Loucy (cell line): ENCODE data around the gene RND3.

Source experiments
- EZH2phosphoT487 ChIP-seq: fragments of 200-600 bp; IDR thresholded peaks from 2 replicates; pipeline ENCODE4 v1.6.1; 2018; ENCODE audit warnings: antibody characterized with exemption, mild to moderate bottlenecking, moderate library complexity, borderline replicate concordance
- TF ChIP-seq, protein P1 (sequence below): fragments of 200-600 bp; sonication (generic); conservative IDR thresholded peaks from 2 replicates; pipeline ENCODE4 v1.5.1; 2014; ENCODE audit warnings: mild to moderate bottlenecking, antibody characterized with exemption, low read length

DNA sequence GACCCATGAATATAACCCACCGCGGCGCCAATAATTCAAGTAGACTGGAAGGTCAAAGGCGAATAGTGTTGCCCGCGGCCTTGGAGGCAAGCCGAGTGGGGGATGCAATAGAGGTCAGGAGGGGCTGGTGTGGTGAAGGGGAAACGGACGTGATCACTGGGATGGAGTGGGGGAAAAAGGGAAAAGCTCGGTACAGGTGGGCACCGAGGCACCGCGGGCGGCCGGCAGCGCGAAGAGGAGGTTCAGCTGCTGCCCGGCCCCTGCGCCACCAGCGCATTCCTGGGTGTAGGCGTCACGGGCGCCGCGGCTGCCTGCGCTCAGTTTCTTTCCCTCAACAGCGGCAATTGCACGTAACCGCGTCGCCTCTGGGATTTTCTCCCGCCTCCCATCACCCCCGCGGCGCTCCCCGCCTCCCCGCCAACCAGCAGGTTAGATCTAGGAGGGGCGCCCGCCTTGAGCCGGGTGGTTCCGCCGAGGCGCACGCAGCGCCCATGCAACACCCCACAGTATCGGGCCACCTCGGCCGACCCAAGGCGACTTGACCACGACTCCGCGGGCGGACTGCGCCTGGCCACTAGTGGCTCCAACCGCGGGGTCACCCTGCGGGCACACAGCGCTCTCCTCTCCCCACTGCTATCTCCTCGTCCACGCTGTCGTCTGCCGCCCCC lies 1.5 kb downstream of the RND3 start:
- TF ChIP-seq, protein P1, sequence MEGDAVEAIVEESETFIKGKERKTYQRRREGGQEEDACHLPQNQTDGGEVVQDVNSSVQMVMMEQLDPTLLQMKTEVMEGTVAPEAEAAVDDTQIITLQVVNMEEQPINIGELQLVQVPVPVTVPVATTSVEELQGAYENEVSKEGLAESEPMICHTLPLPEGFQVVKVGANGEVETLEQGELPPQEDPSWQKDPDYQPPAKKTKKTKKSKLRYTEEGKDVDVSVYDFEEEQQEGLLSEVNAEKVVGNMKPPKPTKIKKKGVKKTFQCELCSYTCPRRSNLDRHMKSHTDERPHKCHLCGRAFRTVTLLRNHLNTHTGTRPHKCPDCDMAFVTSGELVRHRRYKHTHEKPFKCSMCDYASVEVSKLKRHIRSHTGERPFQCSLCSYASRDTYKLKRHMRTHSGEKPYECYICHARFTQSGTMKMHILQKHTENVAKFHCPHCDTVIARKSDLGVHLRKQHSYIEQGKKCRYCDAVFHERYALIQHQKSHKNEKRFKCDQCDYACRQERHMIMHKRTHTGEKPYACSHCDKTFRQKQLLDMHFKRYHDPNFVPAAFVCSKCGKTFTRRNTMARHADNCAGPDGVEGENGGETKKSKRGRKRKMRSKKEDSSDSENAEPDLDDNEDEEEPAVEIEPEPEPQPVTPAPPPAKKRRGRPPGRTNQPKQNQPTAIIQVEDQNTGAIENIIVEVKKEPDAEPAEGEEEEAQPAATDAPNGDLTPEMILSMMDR = no peak
- no peak for TF ChIP-seq EZH2phosphoT487
